ENCODE measurements around the gene MAST3. TPM values are rescaled to one million over a fixed set of nuclear protein-coding genes. Genes with fewer than 3 reads are reported as not detected.

The MAST3 gene
- total RNA-seq, 1 experiment from 2014 or later = 14.2 TPM

DNA sequence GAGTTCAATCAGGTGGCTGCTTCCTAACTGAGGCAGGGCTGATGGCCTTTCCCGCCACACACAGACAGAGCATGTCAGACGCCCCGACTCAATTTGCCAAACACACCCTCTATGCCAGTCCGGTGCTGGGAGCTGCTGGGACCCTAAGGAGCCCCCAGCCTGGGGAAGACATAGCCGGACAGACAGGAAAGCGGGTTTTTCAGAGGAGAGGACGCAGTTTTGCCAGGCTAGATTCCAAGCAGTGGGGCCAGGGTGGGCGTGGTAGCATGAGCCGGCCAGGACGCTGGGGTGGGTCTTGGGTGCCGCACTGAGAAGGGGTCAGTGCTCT lies 19.8 kb downstream of the MAST3 start:
- no peak overlapping the region for H2AFZ ChIP-seq (ENCODE audit: low read depth, low read length, poor library complexity, severe bottlenecking)
- ChIA-PET POLR2A (interaction anchor here (1.7 kb wide), 1 partner anchor 164 kb away, joined by 5 read pairs; the partner anchor contains the start of gene JUND), CTCF (no interaction called here), RAD21 (ENCODE audit: low non-redundant PET in 1 of 2, low total read pairs in 2 of 2, uncharacterized antibody in 2 of 2, unreplicated experiment in 2 of 2) (interaction anchor here in 1 of 2 experiments (1.0 kb wide), 1 partner anchor 297 kb away, joined by 3 read pairs; no protein-coding TSS in a partner anchor)
- peaks cover 0 to 1% of the 10 kb centered on the region in 2 experiments; a peak in 1 of 4 replicates for H3K36me3 ChIP-seq (ENCODE audit: control insufficient read depth in 1 of 2, insufficient read depth in 2 of 2, low read length in 2 of 2)
- peak overlapping the region; percentile 24 to 26; a peak in 3 of 4 replicates for H3K4me3 ChIP-seq (replicated peaks in 1 of 2; ENCODE audit: low read depth in 1 of 2, low read length in 2 of 2)
- intact Hi-C loops (cut with micrococcal nuclease) = loop anchor here (1.0 kb wide), 1 partner anchor 35 kb away; no protein-coding TSS in a partner anchor
- H3K9me3 ChIP-seq (ENCODE audit: control insufficient read depth in 1 of 2, insufficient read depth in 1 of 2, low read depth in 1 of 2, low read length in 2 of 2) = no peaks in the 10 kb centered on the region
- peak overlapping the region; percentile 57 for H3K27ac ChIP-seq (ENCODE audit: low read depth, low read length)
- H3K9me2 ChIP-seq (ENCODE audit: insufficient read depth) = no peaks in the 10 kb centered on the region
- peak overlapping the region; percentile 91 for H3K4me2 ChIP-seq (ENCODE audit: low read length)
- ATAC-seq (no peak), DNase-seq (ENCODE audit: low read depth, low spot score) (no peak)
- H3K27me3 ChIP-seq (ENCODE audit: insufficient read depth, low read length) = no peaks in the 10 kb centered on the region
- H3K4me1 ChIP-seq (ENCODE audit: control insufficient read depth in 1 of 2, insufficient read depth in 2 of 2, low read length in 2 of 2) = peaks cover 11 to 25% of the 10 kb centered on the region in 2 experiments
- peaks cover 11% of the 10 kb centered on the region; the same call in 1 of the 2 replicates for H3K79me2 ChIP-seq (ENCODE audit: insufficient read depth, low read length)
- TF ChIP-seq ZNF274 (IDR thresholded peaks at IDR 0.05; ENCODE audit: low read depth, low read length) (no peak), YY1 (IDR thresholded peaks at IDR 0.05; ENCODE audit: extremely low read depth, insufficient replicate concordance, low read depth, low read length) (no peak), SP1 (IDR thresholded peaks at IDR 0.05; ENCODE audit: low read depth) (no peak), JUND (IDR thresholded peaks at IDR 0.05) (no peak), CBX3 (IDR thresholded peaks at IDR 0.05; ENCODE audit: low read depth) (no peak), POLR2AphosphoS5 (IDR thresholded peaks at IDR 0.05; ENCODE audit: low read depth, low read length) (no peak), EGR1 (IDR thresholded peaks at IDR 0.05; ENCODE audit: low read depth) (no peak), POLR2A (IDR thresholded peaks at IDR 0.05; ENCODE audit: borderline replicate concordance, extremely low read depth, insufficient read depth, insufficient read length) (no peak), EZH2 (IDR thresholded peaks at IDR 0.05) (no peak), RAD21 (IDR thresholded peaks at IDR 0.05; ENCODE audit: low read depth) (no peak), TCF7L2 (IDR thresholded peaks at IDR 0.05; ENCODE audit: borderline replicate concordance, extremely low read depth, insufficient read depth, insufficient read length) (no peak), FOSL1 (IDR thresholded peaks at IDR 0.05; ENCODE audit: low read depth) (no peak), SRF (IDR thresholded peaks at IDR 0.05; ENCODE audit: low read depth) (no peak), CEBPB (IDR thresholded peaks at IDR 0.05; ENCODE audit: low read depth) (no peak), ZFX (IDR thresholded peaks at IDR 0.05) (no peak)
- TF ChIP-seq, protein P1, sequence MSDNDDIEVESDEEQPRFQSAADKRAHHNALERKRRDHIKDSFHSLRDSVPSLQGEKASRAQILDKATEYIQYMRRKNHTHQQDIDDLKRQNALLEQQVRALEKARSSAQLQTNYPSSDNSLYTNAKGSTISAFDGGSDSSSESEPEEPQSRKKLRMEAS (IDR thresholded peaks at IDR 0.05) = no peak
- TF ChIP-seq, protein P2, sequence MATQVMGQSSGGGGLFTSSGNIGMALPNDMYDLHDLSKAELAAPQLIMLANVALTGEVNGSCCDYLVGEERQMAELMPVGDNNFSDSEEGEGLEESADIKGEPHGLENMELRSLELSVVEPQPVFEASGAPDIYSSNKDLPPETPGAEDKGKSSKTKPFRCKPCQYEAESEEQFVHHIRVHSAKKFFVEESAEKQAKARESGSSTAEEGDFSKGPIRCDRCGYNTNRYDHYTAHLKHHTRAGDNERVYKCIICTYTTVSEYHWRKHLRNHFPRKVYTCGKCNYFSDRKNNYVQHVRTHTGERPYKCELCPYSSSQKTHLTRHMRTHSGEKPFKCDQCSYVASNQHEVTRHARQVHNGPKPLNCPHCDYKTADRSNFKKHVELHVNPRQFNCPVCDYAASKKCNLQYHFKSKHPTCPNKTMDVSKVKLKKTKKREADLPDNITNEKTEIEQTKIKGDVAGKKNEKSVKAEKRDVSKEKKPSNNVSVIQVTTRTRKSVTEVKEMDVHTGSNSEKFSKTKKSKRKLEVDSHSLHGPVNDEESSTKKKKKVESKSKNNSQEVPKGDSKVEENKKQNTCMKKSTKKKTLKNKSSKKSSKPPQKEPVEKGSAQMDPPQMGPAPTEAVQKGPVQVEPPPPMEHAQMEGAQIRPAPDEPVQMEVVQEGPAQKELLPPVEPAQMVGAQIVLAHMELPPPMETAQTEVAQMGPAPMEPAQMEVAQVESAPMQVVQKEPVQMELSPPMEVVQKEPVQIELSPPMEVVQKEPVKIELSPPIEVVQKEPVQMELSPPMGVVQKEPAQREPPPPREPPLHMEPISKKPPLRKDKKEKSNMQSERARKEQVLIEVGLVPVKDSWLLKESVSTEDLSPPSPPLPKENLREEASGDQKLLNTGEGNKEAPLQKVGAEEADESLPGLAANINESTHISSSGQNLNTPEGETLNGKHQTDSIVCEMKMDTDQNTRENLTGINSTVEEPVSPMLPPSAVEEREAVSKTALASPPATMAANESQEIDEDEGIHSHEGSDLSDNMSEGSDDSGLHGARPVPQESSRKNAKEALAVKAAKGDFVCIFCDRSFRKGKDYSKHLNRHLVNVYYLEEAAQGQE (IDR thresholded peaks at IDR 0.05; ENCODE audit: low read depth) = no peak
- TF ChIP-seq, protein P3, sequence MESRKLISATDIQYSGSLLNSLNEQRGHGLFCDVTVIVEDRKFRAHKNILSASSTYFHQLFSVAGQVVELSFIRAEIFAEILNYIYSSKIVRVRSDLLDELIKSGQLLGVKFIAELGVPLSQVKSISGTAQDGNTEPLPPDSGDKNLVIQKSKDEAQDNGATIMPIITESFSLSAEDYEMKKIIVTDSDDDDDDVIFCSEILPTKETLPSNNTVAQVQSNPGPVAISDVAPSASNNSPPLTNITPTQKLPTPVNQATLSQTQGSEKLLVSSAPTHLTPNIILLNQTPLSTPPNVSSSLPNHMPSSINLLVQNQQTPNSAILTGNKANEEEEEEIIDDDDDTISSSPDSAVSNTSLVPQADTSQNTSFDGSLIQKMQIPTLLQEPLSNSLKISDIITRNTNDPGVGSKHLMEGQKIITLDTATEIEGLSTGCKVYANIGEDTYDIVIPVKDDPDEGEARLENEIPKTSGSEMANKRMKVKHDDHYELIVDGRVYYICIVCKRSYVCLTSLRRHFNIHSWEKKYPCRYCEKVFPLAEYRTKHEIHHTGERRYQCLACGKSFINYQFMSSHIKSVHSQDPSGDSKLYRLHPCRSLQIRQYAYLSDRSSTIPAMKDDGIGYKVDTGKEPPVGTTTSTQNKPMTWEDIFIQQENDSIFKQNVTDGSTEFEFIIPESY (IDR thresholded peaks at IDR 0.05; ENCODE audit: extremely low read depth, insufficient replicate concordance, low read length) = no peak
- TF ChIP-seq, protein P4, sequence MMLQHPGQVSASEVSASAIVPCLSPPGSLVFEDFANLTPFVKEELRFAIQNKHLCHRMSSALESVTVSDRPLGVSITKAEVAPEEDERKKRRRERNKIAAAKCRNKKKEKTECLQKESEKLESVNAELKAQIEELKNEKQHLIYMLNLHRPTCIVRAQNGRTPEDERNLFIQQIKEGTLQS (IDR thresholded peaks at IDR 0.05) = no peak
- TF ChIP-seq, protein P5, sequence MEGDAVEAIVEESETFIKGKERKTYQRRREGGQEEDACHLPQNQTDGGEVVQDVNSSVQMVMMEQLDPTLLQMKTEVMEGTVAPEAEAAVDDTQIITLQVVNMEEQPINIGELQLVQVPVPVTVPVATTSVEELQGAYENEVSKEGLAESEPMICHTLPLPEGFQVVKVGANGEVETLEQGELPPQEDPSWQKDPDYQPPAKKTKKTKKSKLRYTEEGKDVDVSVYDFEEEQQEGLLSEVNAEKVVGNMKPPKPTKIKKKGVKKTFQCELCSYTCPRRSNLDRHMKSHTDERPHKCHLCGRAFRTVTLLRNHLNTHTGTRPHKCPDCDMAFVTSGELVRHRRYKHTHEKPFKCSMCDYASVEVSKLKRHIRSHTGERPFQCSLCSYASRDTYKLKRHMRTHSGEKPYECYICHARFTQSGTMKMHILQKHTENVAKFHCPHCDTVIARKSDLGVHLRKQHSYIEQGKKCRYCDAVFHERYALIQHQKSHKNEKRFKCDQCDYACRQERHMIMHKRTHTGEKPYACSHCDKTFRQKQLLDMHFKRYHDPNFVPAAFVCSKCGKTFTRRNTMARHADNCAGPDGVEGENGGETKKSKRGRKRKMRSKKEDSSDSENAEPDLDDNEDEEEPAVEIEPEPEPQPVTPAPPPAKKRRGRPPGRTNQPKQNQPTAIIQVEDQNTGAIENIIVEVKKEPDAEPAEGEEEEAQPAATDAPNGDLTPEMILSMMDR (IDR thresholded peaks at IDR 0.05 in 2 of 3, conservative IDR thresholded peaks at IDR 0.05 in 1 of 3; ENCODE audit: borderline replicate concordance in 1 of 3, insufficient read depth in 1 of 3, low read depth in 2 of 3, low read length in 2 of 3) = no peak
- peak overlapping the region; percentile 83 for H3K9ac ChIP-seq (ENCODE audit: low read length)
- BruUV-seq (replicated peaks) = no TSS peak
- no peaks in the 10 kb centered on the region for H4K20me1 ChIP-seq (ENCODE audit: insufficient read depth)

Data from HCT116 (cell line).